Endothelial cell of umbilical vein (primary cell): ENCODE results near the gene RNF157. TPM values are rescaled to one million over a fixed set of nuclear protein-coding genes. Genes with fewer than 3 reads are reported as not detected.

Source experiments
- BruUV-seq: library from RNA; stranded (reverse); fragments of 400-500 nt; replicated peaks from 2 replicates; lab custom pipeline; 2021; lab: Mats Ljungman, UMichigan
- CTCF ChIA-PET: fragments of 300-600, 350-600 bp; sonication (Branson Sonifier 250); formaldehyde crosslinking; loops from one replicate; lab custom pipeline; 2021; ENCODE audit warnings: antibody characterized with exemption, inconsistent platforms; lab: Charles Lee
- POLR2A ChIA-PET: fragments of 300-600, 350-600 bp; sonication (Branson Sonifier 250); formaldehyde crosslinking; loops from one replicate; lab custom pipeline; 2021; ENCODE audit warnings: antibody characterized with exemption, inconsistent platforms; lab: Charles Lee
- DNase-seq: peaks from one replicate; pipeline ENCODE4 v3.0.0-alpha.2; 2011; ENCODE audit warnings: low read depth, low spot score
- FAIRE-seq: peaks from 2 replicates; lab custom pipeline; 2011; peaks lifted over from hg19 to GRCh38; lab: Jason Lieb, UNC
- H2AFZ ChIP-seq: 2 replicates; pipeline ENCODE4 v1.6.0; 2012; ENCODE audit warnings: low read depth, low read length, control low read depth, inconsistent platforms
- H3K27ac ChIP-seq: 2 replicates; pipeline ENCODE4 v1.5.1; 2011; ENCODE audit warnings: low read depth, mild to moderate bottlenecking, control low read depth, low read length, moderate library complexity; ENCODE audit not compliant: insufficient read depth
- H3K27me3 ChIP-seq, 2 experiments: 2 replicates each; pipeline versions ENCODE4 v1.6.0 to v1.6.1; 2011; ENCODE audit warnings: low read length in 2 of 2, mixed read lengths in 1 of 2; ENCODE audit not compliant: control insufficient read depth in 2 of 2, insufficient read depth in 2 of 2
- H3K36me3 ChIP-seq, 2 experiments: 2 replicates in 1 of 2; 3 replicates in 1 of 2; pipeline ENCODE4 v1.5.1; 2011; ENCODE audit warnings: low read length in 2 of 2, mild to moderate bottlenecking in 1 of 2, moderate library complexity in 1 of 2; ENCODE audit not compliant: control insufficient read depth in 2 of 2, insufficient read depth in 2 of 2; ENCODE audit errors: extremely low read depth in 1 of 2
- H3K4me1 ChIP-seq: 3 replicates; pipeline ENCODE4 v1.5.1; 2011; ENCODE audit warnings: mild to moderate bottlenecking, low read length; ENCODE audit not compliant: control insufficient read depth, insufficient read depth; ENCODE audit errors: extremely low read depth
- H3K4me2 ChIP-seq: 2 replicates; pipeline ENCODE4 v1.6.1; 2011; ENCODE audit warnings: low read length, control low read depth, mixed read lengths; ENCODE audit not compliant: insufficient read depth
- H3K4me3 ChIP-seq, 3 experiments: fragments of 200-600 bp in 1 of 3; sonication (generic), shearing (Covaris generic) in 1 of 3; replicated peaks in 1 of 3; 2 replicates each; pipeline ENCODE4 v1.5.1; 2011 to 2016; ENCODE audit warnings: control low read depth in 3 of 3, low read length in 3 of 3, mild to moderate bottlenecking in 2 of 3, inconsistent platforms in 1 of 3, low read depth in 1 of 3, moderate library complexity in 1 of 3; ENCODE audit not compliant: insufficient read depth in 1 of 3
- H3K79me2 ChIP-seq: 2 replicates; pipeline ENCODE4 v1.6.0; 2012; ENCODE audit warnings: low read length, inconsistent platforms; ENCODE audit not compliant: control insufficient read depth, insufficient read depth
- H3K9ac ChIP-seq: replicated peaks from 2 replicates; pipeline ENCODE3; 2011; ENCODE audit warnings: low read length, control low read depth; ENCODE audit not compliant: insufficient read depth; ENCODE audit errors: extremely low read depth
- H3K9me1 ChIP-seq: replicated peaks from 3 replicates; pipeline ENCODE4 v1.6.0; 2011; ENCODE audit warnings: mild to moderate bottlenecking, low read length; ENCODE audit not compliant: control insufficient read depth, insufficient read depth; ENCODE audit errors: extremely low read depth
- H3K9me3 ChIP-seq: replicated peaks from 2 replicates; pipeline ENCODE4 v1.5.1; 2012; ENCODE audit warnings: low read length, inconsistent platforms; ENCODE audit not compliant: control insufficient read depth, insufficient read depth
- H4K20me1 ChIP-seq: replicated peaks from 2 replicates; pipeline ENCODE3; 2011; ENCODE audit warnings: mild to moderate bottlenecking, low read length; ENCODE audit not compliant: control insufficient read depth, insufficient read depth; ENCODE audit errors: extremely low read depth
- CTCF ChIP-seq, 2 donors: IDR thresholded peaks; 1 replicate in 1 of 2; 2 replicates in 1 of 2; pipeline ENCODE4 v1.5.1; 2011; ENCODE audit warnings: low read length in 2 of 2, mild to moderate bottlenecking in 2 of 2, moderate library complexity in 2 of 2, control low read depth in 1 of 2, inconsistent platforms in 1 of 2, low read depth in 1 of 2; ENCODE audit not compliant: insufficient read depth in 1 of 2; ENCODE audit errors: extremely low read depth in 1 of 2
- EZH2 ChIP-seq: IDR thresholded peaks from 2 replicates; pipeline ENCODE4 v1.6.1; 2012; ENCODE audit warnings: borderline replicate concordance, low read depth, mild to moderate bottlenecking, moderate library complexity, low read length, inconsistent platforms; ENCODE audit not compliant: severe bottlenecking
- FOS ChIP-seq: IDR thresholded peaks from 2 replicates; pipeline ENCODE4 v1.6.1; 2011; ENCODE audit warnings: mild to moderate bottlenecking, low read length, moderate library complexity, borderline replicate concordance; ENCODE audit not compliant: insufficient read depth
- GATA2 ChIP-seq: IDR thresholded peaks from 2 replicates; pipeline ENCODE4 v1.7.0; 2011; ENCODE audit warnings: low read depth, mild to moderate bottlenecking, moderate library complexity, mixed read lengths, low read length; ENCODE audit not compliant: insufficient read length, insufficient read depth
- JUN ChIP-seq: IDR thresholded peaks from 2 replicates; pipeline ENCODE4 v1.6.1; 2011; ENCODE audit warnings: borderline replicate concordance, low read depth; ENCODE audit not compliant: insufficient read length, insufficient read depth
- MAX ChIP-seq: IDR thresholded peaks from 2 replicates; pipeline ENCODE4 v1.6.1; 2011; ENCODE audit not compliant: insufficient read depth, insufficient read length
- MYC ChIP-seq: IDR thresholded peaks from one replicate; pipeline ENCODE4 v1.6.1; 2011; ENCODE audit warnings: mild to moderate bottlenecking, low read depth, low read length
- POLR2A ChIP-seq: IDR thresholded peaks from 2 replicates; pipeline ENCODE4 v1.6.1; 2012; ENCODE audit warnings: low read depth, mild to moderate bottlenecking, control low read depth, low read length
- POLR2AphosphoS5 ChIP-seq: IDR thresholded peaks from 2 replicates; pipeline ENCODE4 v1.6.1; 2012; ENCODE audit warnings: low read depth, mild to moderate bottlenecking, control low read depth, low read length, moderate library complexity; ENCODE audit not compliant: insufficient read depth
- dilution Hi-C: fragments of 300-500 bp; cut with MboI; formaldehyde crosslinking; loops from one replicate; pipeline ENCODE4 v1.15.0; 2019; ENCODE audit warnings: low sequenced_read_pairs; ENCODE audit not compliant: extremely low pct_ligation_motif_present
- intact Hi-C: fragments of 100-400 bp; cut with micrococcal nuclease; formaldehyde crosslinking; loops from one replicate; pipeline ENCODE4 v1.10.0; 2022
- polyA plus RNA-seq, 4 experiments: library from polyadenylated mRNA; depleted of rRNA in 3 of 4; stranded (reverse) in 3 of 4; unstranded in 1 of 4; fragments of >200 nt; gene quantifications; 2 replicates each; pipeline versions ENCODE4 v1.2.1 to v1.2.3, GENCODE V29; 2011 to 2012; ENCODE audit warnings: missing spikeins in 1 of 4
- total RNA-seq: library from RNA; stranded (reverse); gene quantifications from 2 replicates; pipeline ENCODE4 v1.2.3, GENCODE V29; 2021

The RNF157 gene
- total and polyA plus RNA-seq, 2 donors (not counting 3 experiments of a cell fraction or from before 2014, with no cell fraction given), result 0.07 to 0.86 TPM

- H3K27ac ChIP-seq, result no peak overlapping the region
- BruUV-seq, result no TSS peak
- H4K20me1 ChIP-seq, result no peaks in the 10 kb centered on the region
- ChIA-PET CTCF (interaction anchor here (0.6 to 1.3 kb wide), 3 partner anchors 82 to 203 kb away, joined by 3 to 5 read pairs (median 5); no protein-coding TSS in a partner anchor), POLR2A (interaction anchor here (0.6 kb wide), 1 partner anchor 160 kb away, joined by 5 read pairs; no protein-coding TSS in a partner anchor)
- H3K9me3 ChIP-seq, result no peaks in the 10 kb centered on the region
- dilution Hi-C loops, result no loop called here
- TF ChIP-seq EZH2 (no peak), CTCF (IDR thresholded peaks at IDR 0.05; ENCODE audit: extremely low read depth in 1 of 2, insufficient read depth in 1 of 2, low read depth in 1 of 2, low read length in 2 of 2) (no peak), GATA2 (no peak), JUN (no peak), MYC (no peak), POLR2A (no peak), MAX (no peak), POLR2AphosphoS5 (no peak), FOS (no peak)
- H3K9ac ChIP-seq, result no peak overlapping the region
- peaks cover 10% of the 10 kb centered on the region for H3K4me1 ChIP-seq
- no peak for FAIRE-seq
- H3K4me3 ChIP-seq, result no peak overlapping the region
- H3K4me2 ChIP-seq, result no peak overlapping the region
- H2AFZ ChIP-seq, result no peak overlapping the region
- intact Hi-C loops, result no loop called here
- no peaks in the 10 kb centered on the region for H3K9me1 ChIP-seq
- DNase-seq, result no peak
- H3K36me3 ChIP-seq, result peaks cover 4 to 31% of the 10 kb centered on the region in 2 experiments
- H3K27me3 ChIP-seq, result no peaks in the 10 kb centered on the region
- no peaks in the 10 kb centered on the region for H3K79me2 ChIP-seq
Observed at GRCh38 chr17:76095943-76096342, 144.3 kb downstream of the RNF157 start.
